SK-N-SH (cell line): ENCODE measurements around the gene OR13C9. TPM values are rescaled to one million over a fixed set of nuclear protein-coding genes. Genes with fewer than 3 reads are reported as not detected.

Experiments
- CTCF ChIA-PET: fragments of 300-600, 350-600 bp; formaldehyde crosslinking; extraction: SDS; loops from one replicate; lab custom pipeline; 2021; lab: Yijun Ruan, JAX
- POLR2A ChIA-PET: fragments of 350-600 bp; sonication (Branson Sonifier 250); formaldehyde crosslinking; extraction: SDS; loops from one replicate; lab custom pipeline; 2020; ENCODE audit warnings: antibody characterized with exemption, inconsistent platforms; lab: Yijun Ruan, JAX
- DNase-seq: peaks from one replicate; pipeline ENCODE4 v3.0.0; 2012
- H2AFZ ChIP-seq: fragments of 200-600 bp; sonication (generic); 2 replicates; pipeline ENCODE4 v1.8.1; 2016; ENCODE audit warnings: antibody characterized with exemption, mild to moderate bottlenecking, low read depth
- H3F3A ChIP-seq: fragments of 200-600 bp; sonication (generic); replicated peaks from 2 replicates; pipeline ENCODE3; 2016; ENCODE audit warnings: antibody characterized with exemption, mild to moderate bottlenecking; ENCODE audit not compliant: insufficient read depth
- H3K27ac ChIP-seq, 2 experiments: fragments of 200-500 bp in 1 of 2; fragments of 200-600 bp in 1 of 2; sonication (Bioruptor generic) in 1 of 2; sonication (generic), shearing (Covaris generic) in 1 of 2; 2 replicates each; pipeline versions ENCODE4 v1.5.1 to v1.6.1; 2014 to 2016; ENCODE audit warnings: low read depth in 2 of 2, inconsistent platforms in 1 of 2, low read length in 1 of 2, mild to moderate bottlenecking in 1 of 2, mixed read lengths in 1 of 2
- H3K27me3 ChIP-seq: fragments of 200-600 bp; sonication (generic), shearing (Covaris generic); 2 replicates; pipeline ENCODE4 v1.6.1; 2016; ENCODE audit warnings: mixed run types; ENCODE audit not compliant: insufficient read depth
- H3K36me3 ChIP-seq, 2 experiments: fragments of 200-500 bp in 1 of 2; fragments of 200-600 bp in 1 of 2; sonication (Bioruptor generic) in 1 of 2; sonication (generic) in 1 of 2; replicated peaks in 1 of 2; 2 replicates each; pipeline versions ENCODE3 to v1.5.1; 2014 to 2016; ENCODE audit warnings: low read length in 1 of 2, mild to moderate bottlenecking in 1 of 2; ENCODE audit not compliant: insufficient read depth in 2 of 2, control insufficient read depth in 1 of 2
- H3K4me1 ChIP-seq, 2 experiments: fragments of 200-500 bp in 1 of 2; fragments of 200-600 bp in 1 of 2; sonication (Bioruptor generic) in 1 of 2; sonication (generic), shearing (Covaris generic) in 1 of 2; 2 replicates each; pipeline versions ENCODE4 v1.5.1 to v1.6.1; 2014 to 2016; ENCODE audit warnings: low read depth in 1 of 2, low read length in 1 of 2, mixed run types in 1 of 2; ENCODE audit not compliant: insufficient read depth in 2 of 2, control insufficient read depth in 1 of 2
- H3K4me2 ChIP-seq: fragments of 200-600 bp; sonication (generic), shearing (Covaris generic); 2 replicates; pipeline ENCODE4 v1.6.1; 2017; ENCODE audit warnings: mixed run types
- H3K4me3 ChIP-seq, 2 experiments: fragments of 200-500 bp in 1 of 2; fragments of 200-600 bp in 1 of 2; sonication (Bioruptor generic) in 1 of 2; sonication (generic), shearing (Covaris generic) in 1 of 2; 2 replicates each; pipeline versions ENCODE4 v1.5.1 to v1.8.1; 2014 to 2016; ENCODE audit warnings: low read depth in 2 of 2, inconsistent platforms in 1 of 2, low read length in 1 of 2, mild to moderate bottlenecking in 1 of 2, mixed read lengths in 1 of 2, moderate library complexity in 1 of 2
- H3K79me2 ChIP-seq: fragments of 200-600 bp; sonication (generic); 2 replicates; pipeline ENCODE4 v1.8.1; 2017; ENCODE audit warnings: mild to moderate bottlenecking; ENCODE audit not compliant: insufficient read depth
- H3K9ac ChIP-seq: fragments of 200-600 bp; sonication (generic); 2 replicates; pipeline ENCODE4 v1.6.1; 2017; ENCODE audit warnings: mixed run types
- H3K9me2 ChIP-seq: fragments of 200-600 bp; sonication (generic); 2 replicates; pipeline ENCODE4 v1.6.1; 2017; ENCODE audit warnings: mixed run types
- H3K9me3 ChIP-seq: fragments of 200-600 bp; sonication (generic); 2 replicates; pipeline ENCODE4 v1.6.1; 2017; ENCODE audit warnings: mixed run types, mild to moderate bottlenecking, moderate library complexity
- H4K20me1 ChIP-seq: fragments of 200-600 bp; sonication (generic); 2 replicates; pipeline ENCODE4 v1.6.1; 2017; ENCODE audit warnings: mild to moderate bottlenecking, mixed run types; ENCODE audit not compliant: insufficient read depth
- CHD2 ChIP-seq: fragments of 150-350 bp; IDR thresholded peaks from 2 replicates; pipeline ENCODE4 v1.6.1; 2018; ENCODE audit warnings: low read length; ENCODE audit not compliant: partially characterized antibody
- CTCF ChIP-seq: fragments of 200-600 bp; sonication (generic); IDR thresholded peaks from 2 replicates; pipeline ENCODE4 v1.6.1; 2017; ENCODE audit warnings: antibody characterized with exemption, mild to moderate bottlenecking, moderate library complexity
- FOXJ3 ChIP-seq: sonication (generic); formaldehyde crosslinking; IDR thresholded peaks from 2 replicates; pipeline ENCODE4 v1.5.1; 2020; ENCODE audit warnings: mild to moderate bottlenecking, missing genetic modification reagents
- GATA2 ChIP-seq: sonication (generic); formaldehyde crosslinking; IDR thresholded peaks from 2 replicates; pipeline ENCODE4 v1.5.0; 2020; ENCODE audit warnings: mild to moderate bottlenecking, missing genetic modification reagents
- IRF3 ChIP-seq: fragments of 150-350 bp; IDR thresholded peaks from 2 replicates; pipeline ENCODE4 v1.6.1; 2016; ENCODE audit warnings: mild to moderate bottlenecking, low read depth, low read length
- MXI1 ChIP-seq: IDR thresholded peaks from 2 replicates; pipeline ENCODE4 v1.6.1; 2012; ENCODE audit warnings: mild to moderate bottlenecking, low read depth, low read length, improper control_type of control experiment
- PBX3 ChIP-seq: IDR thresholded peaks from 2 replicates; pipeline ENCODE4; 2012
- RAD21 ChIP-seq: IDR thresholded peaks from 2 replicates; pipeline ENCODE4 v1.6.1; 2012; ENCODE audit warnings: mild to moderate bottlenecking, low read length
- REST ChIP-seq: IDR thresholded peaks from 2 replicates; pipeline ENCODE4 v1.6.1; 2012; ENCODE audit warnings: mild to moderate bottlenecking, low read depth, low read length, moderate library complexity
- RFX5 ChIP-seq: IDR thresholded peaks from 2 replicates; pipeline ENCODE4 v1.6.1; 2012; ENCODE audit warnings: mild to moderate bottlenecking, improper control_type of control experiment, low read length
- RXRA ChIP-seq: IDR thresholded peaks from 2 replicates; pipeline ENCODE4 v1.4.0; 2012; ENCODE audit warnings: low read depth, mild to moderate bottlenecking, borderline replicate concordance
- SIN3A ChIP-seq: IDR thresholded peaks from 2 replicates; pipeline ENCODE4 v1.6.1; 2012; ENCODE audit warnings: low read depth, mild to moderate bottlenecking, low read length, moderate library complexity, borderline replicate concordance
- SMC3 ChIP-seq: IDR thresholded peaks from 2 replicates; pipeline ENCODE4 v1.6.1; 2012; ENCODE audit warnings: low read depth, low read length, improper control_type of control experiment
- TAF1 ChIP-seq: IDR thresholded peaks from 2 replicates; pipeline ENCODE4 v1.6.1; 2012; ENCODE audit warnings: low read depth, mild to moderate bottlenecking, low read length, moderate library complexity, borderline replicate concordance
- ZBTB33 ChIP-seq: IDR thresholded peaks from 2 replicates; pipeline ENCODE4 v1.4.0; 2012; ENCODE audit warnings: low read depth, borderline replicate concordance
- WGBS: methylation state at CpG from one replicate; pipeline ENCODE4 v1.1.6; 2017; ENCODE audit warnings: low lambda C conversion rate; 5-methylcytosine and 5-hydroxymethylcytosine counted together
- polyA plus RNA-seq, 3 experiments: library from polyadenylated mRNA; depleted of rRNA; stranded (reverse); fragments of >200 nt; gene quantifications; 2 replicates each; pipeline ENCODE4 v1.2.3, GENCODE V29; 2012

Gene OR13C9
- polyA plus RNA-seq (2012; rRNA removed): not detected in 2 replicates
- polyA plus RNA-seq (2012; cell fraction: cytosol; rRNA removed): not detected in 2 replicates
- polyA plus RNA-seq (2012; cell fraction: nucleus; rRNA removed): not detected in 2 replicates

- H3K9me3 ChIP-seq: no peaks in the 10 kb centered on the region
- H3K4me1 ChIP-seq: no peaks in the 10 kb centered on the region
- H4K20me1 ChIP-seq: no peaks in the 10 kb centered on the region
- no peak within 1 kb of the TSS for H2AFZ ChIP-seq
- H3K27me3 ChIP-seq: no peaks in the 10 kb centered on the region
- TF ChIP-seq TAF1 (no peak), SIN3A (no peak), FOXJ3 (no peak), RAD21 (no peak), RXRA (no peak), PBX3 (no peak), RFX5 (no peak), CHD2 (no peak), ZBTB33 (no peak), GATA2 (no peak), MXI1 (no peak), SMC3 (no peak), REST (no peak), CTCF (no peak), IRF3 (no peak)
- TF ChIP-seq, all 33 proteins: peak for 0
- Histone ChIP-seq H3F3A (no peaks in the 10 kb centered on the region), H3K9ac (no peak within 1 kb of the TSS), H3K27ac (no peak within 1 kb of the TSS), H3K4me2 (no peak within 1 kb of the TSS), H3K36me3 (no peaks in the 10 kb centered on the region), H3K79me2 (no peaks in the 10 kb centered on the region), H3K4me3 (no peak within 1 kb of the TSS), H3K9me2 (no peaks in the 10 kb centered on the region)
- CTCF ChIA-PET: no interaction called here
- DNase-seq: no peak
- POLR2A ChIA-PET: no interaction called here
- 16% methylated on average over 2 of the region's 2 CpGs for WGBS
These were observed at the start of gene OR13C9 for GRCh38 chr9:104618104-104618503. Gene OR13C9, minus strand, starts transcription at chr9:104618204. Its CDS starts 0 bp downstream, at chr9:104618204.
